Epidermal melanocyte (primary cell): ENCODE results near the gene GATAD2A.
"Not testable (repeated sequence)": the region's sequence is repeated elsewhere in the genome, so short reads cannot be mapped to it uniquely, and the experiment has no call there.

ENCODE experiments used
- DNase-seq: peaks from one replicate; pipeline ENCODE4 v3.0.0; 2011; ENCODE audit warnings: low spot score; ENCODE audit not compliant: insufficient read length

Gene GATAD2A

DNA sequence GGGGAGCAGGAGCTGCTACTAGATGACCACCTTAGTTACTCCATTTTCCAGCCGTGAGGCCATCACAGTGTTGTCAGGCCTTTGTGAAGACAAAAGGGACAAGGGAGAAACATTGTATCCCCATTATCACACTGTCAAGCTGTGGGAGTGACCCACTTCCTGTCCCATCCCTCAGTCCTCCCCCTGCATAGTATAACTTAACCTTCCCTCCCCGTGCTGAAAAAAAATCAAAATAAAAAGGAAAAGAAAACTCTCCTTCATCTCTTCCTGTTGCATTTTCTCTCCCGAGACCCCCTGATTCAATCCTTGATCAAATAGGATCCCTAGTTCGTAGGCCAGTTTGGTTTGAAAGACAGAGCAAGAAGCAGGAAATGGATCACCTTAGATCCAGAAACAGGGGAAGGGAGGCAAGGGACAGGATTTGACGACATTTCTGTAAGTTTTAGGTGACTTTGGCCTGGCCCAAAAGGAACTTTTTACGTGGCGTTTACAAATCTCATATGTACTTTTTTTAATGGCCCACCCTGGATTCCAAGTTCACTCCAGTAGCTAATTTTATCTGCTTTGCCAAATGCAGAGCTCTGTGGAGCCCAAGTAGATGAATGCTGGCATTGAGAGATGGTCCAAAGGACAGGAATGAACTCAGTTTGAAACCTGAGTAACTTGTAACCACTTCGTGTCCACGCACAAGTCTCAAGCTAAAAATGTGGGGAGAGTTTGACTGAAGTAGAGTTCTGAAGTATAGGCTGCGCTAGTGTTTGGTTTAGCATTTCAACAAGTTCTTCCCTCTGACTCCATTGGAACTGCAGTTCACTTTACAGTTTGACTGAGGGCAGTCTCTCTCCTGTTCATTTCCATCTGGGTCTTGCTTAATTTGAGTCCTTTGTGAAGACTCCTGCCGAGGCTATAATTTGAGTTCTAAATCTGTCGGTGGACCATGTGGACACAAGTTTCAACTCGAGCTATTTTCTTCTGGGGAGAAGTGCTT lies 16.6 kb upstream of the GATAD2A start:
- DNase-seq, result no peak

DNA sequence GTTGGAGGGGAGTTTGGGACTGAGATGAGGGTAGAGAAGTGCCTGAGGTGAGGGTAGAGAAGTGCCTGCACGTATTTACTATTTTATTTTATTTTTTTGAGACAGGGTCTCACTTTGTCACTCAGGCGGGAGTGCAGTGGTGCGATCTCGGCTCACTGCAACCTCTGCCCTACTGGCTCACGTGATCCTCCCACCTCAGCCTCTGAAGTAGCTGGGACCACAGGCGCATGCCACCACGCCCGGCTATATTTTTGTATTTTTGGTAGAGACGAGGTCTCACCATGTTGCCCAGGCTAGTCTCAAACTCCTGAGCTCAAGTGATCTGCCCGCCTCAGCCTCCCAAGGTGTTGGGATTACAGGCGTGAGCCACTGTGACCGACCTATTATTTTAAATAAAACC lies 15.8 kb upstream of the GATAD2A start:
- not testable (repeated sequence) for DNase-seq

DNA sequence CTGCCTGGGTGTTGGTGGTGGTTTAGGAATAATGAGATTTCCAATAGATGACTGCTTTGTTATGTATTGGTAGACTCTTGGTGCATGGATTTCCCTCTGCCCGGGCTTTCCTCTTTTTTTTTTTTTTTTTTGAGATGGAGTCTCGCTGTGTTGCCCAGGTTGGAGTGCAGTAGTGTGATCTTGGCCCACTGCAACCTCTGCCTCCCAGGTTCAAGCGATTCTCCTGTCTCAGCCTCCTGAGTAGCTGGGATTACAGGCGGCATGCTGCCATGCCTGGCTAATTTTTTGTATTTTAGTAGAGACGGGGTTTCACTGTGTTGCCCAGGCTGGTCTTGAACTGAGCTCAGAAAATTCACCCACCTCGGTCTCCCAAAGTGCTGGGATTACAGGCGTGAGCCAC lies 11.1 kb upstream of the GATAD2A start:
- DNase-seq, result not testable (repeated sequence)

DNA sequence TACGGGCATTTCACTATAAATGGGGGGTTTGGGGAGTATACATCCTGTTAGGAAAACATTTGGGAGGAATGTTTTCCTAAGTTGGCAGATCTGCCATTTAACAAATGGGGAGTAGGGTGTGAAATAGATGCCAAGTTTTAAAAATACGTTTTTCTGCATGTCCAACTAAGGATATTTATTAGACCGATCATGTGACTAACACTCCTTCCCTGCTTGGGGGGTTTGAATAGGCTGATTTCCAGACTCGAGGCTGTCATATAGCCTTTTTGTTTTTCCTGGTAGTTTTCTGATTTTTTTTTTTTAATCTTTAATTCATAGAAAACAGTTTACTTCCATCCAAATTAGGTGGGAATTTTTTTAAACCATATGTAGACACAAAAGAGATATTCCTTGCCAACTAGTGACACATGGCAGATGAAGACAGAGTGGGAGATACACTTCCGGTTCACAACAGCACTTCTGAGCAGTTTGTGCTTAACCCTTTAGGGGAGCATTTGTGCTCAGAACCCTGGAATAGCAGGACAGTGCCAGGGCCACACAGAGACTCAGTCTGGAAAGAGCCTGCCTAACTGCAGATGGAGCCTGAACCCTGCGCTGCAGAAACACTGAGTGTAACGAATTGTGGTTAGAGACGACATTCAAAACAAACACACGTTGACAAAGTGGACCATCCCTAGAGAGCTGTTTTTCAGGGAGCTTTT lies 5.6 kb upstream of the GATAD2A start:
- no peak for DNase-seq

DNA sequence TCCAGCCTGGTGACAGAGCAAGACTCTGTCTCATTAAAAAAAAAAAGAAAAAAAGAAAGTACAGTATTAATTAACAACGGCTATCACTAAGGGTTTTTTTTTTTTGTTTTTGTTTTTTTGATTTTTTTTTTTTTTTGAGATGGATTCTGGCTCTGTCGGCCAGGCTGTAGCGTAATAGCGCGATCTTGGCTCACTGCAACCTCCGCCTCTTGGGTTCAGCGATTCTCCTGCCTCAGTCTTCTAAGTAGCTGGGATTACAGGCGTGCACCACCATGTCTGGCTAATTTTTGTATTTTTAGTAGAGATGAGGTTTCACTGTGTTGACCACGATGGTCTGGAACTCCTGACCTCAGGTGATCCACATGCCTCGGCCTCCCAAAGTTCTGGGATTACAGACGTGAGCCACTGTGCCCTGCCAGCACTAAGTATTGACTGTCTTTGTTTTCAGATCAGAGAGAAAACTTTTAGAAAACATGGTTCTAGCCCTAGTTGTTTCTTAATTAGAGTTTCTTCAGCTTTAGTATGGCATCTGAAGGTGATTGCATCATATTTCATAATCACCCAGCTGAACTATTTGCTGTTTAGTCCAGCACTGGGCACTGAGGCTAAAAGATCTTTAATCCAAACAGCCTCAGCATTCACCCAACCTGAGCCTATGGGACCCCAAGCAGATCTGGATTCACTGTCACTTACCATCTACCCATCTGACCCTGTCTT lies 2.7 kb upstream of the GATAD2A start:
- DNase-seq, result no peak

DNA sequence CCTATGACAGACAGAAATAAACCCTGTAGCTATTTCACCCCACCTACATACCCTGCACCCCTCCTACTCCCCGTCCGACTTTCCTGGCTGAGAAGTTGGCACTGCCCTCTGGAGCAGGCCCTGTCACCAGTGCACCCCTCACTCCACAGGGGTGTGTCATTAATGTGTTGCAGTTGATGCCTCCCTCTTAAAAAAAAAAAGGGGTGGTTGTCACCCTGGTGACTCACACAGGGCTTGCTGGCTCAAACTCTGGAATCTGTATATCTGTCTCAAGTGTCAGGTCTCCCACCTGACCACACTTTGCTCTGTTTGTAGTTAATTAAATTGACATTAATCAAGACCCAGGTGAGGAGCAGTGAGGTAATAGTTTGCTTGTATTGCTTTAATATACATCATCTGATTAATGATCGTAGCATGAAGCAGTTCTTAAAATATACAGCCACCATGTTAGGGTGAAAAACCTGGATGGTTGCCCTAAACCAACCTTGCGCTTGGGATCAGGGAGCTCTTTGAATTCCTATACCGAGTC lies 2.0 kb upstream of the GATAD2A start:
- no peak for DNase-seq

DNA sequence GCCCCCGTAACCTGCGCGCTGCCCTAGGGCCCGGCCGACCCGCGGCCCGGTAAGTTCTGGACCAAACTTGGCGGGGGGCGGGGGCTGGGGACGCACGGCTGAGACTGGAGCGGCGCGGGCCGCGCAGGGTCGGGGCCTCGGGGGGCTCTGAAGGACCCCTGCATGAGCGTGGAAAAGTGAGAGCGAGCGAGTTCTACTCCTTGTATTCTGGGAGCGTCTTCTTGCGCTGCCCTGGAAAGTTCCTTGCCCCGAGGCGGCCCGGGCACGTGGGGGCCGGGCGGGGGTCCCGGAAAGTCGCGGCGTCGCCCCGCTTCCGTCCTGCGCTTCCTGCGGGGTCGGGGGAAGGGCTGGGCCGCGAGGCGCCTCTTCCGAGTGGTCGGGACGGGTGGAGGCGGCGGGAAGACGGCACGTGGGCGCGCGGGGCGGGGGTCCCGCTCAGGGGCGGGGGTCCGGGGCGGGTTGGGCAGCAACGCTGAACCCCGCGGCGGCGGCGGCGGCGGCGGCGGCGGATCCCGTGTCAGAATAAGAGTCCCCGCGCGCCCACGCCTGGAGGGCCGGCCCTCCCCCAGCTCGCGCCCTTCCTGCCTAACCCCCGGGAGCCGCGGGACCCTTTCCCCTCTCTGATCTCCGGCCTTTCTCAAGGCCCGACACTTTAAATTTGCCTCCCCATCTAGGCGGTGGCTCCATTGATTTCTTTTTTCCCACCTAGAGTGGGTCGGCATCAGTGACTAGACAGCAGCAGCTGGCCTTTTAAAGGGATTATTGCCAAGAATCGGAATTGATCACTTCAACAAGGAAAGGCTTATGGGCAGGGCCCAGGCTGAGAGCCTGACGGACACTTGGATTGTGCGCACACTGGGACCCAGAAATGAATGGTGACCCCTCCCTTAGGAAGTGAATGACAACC lies 749 bp downstream of the GATAD2A start:
- DNase-seq, result no peak

DNA sequence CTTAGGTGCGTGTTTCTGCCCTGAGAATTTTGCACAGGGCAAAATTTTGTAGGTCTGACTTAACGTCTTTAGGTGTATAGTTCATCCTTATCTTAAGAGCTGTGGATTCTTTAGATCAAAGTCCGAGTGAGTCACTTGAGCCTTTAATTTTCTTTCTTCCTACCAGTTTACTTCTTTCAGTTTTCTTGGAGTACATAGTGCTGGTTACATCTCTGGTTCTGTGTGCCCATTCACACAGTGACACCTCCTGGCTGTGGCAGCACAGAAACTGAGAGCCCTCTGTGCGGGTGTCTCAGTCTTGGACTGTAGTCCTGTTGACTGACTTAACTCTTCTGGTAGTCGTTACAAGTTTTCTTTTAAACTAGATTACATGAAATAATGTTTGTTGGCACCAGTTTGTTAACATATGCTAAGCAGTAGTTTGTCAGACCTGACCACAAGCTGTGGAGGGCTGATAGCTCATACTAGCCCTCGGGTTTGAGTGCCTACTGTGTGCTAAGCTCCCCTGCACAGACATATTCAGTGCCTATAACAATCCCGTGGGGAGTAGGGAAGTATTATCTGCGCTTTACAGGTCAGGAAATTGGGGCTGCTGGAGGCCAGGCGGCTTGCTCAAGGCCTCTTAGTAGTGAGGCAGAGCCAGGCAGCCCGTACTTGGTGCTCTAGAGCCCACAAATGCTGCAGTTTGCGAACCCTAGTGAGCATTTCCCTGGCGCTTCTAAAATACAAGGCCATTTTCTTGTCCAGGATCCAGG lies 1.6 kb downstream of the GATAD2A start:
- DNase-seq, result no peak

DNA sequence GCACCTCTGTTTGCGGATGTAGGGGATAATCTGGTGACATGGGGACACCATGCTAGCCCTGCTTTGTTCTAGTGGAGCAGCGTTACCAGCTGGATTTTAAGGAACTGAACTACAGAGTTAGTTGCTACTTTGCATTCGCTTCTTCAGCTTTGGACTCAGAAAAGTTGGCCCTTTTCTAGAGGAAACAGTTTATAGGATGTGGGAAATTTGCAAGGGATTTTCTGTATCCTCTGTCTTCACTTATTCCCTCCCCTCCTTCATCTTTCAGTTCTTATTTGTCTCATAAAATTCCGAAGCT lies 2.1 kb downstream of the GATAD2A start:
- no peak for DNase-seq

DNA sequence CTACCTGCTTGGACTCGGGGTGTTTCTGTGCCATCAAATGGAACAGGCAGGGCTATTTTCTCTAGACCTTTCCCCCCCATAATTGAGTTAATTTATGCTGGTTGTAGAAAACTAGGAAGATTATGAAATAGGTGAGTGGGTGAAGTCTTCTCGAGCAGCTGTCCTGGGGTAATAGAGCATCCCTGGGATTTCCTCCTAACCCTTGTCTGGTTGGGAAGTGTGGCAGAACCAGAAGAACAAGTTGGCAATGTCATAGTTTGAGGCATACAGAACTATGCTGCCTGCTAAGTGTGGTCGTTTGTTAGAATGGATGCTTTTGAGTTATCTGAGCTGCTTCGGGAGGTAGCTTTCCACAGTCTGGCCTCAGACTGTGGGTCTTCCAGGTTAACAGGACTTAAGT lies 3.7 kb downstream of the GATAD2A start:
- no peak for DNase-seq

DNA sequence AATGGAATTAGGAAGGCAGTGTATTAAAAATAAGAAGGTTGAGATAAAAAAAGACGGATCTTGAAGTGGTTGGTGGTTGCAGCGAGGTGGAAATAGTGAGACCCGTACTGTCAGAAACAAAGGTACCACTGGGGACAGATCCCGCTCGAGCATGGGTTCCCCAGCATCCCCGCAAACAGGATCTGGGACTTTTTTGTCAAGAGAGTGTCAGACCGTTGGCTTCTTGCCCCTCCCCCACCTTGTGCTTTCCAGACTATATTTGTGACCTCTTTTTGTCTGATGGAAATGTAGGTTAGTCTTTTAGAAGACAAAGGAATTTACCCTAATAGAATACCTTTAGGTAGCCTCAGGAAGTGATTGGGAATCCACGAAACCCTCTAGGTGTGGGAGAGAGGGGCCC lies 4.2 kb downstream of the GATAD2A start:
- no peak for DNase-seq

DNA sequence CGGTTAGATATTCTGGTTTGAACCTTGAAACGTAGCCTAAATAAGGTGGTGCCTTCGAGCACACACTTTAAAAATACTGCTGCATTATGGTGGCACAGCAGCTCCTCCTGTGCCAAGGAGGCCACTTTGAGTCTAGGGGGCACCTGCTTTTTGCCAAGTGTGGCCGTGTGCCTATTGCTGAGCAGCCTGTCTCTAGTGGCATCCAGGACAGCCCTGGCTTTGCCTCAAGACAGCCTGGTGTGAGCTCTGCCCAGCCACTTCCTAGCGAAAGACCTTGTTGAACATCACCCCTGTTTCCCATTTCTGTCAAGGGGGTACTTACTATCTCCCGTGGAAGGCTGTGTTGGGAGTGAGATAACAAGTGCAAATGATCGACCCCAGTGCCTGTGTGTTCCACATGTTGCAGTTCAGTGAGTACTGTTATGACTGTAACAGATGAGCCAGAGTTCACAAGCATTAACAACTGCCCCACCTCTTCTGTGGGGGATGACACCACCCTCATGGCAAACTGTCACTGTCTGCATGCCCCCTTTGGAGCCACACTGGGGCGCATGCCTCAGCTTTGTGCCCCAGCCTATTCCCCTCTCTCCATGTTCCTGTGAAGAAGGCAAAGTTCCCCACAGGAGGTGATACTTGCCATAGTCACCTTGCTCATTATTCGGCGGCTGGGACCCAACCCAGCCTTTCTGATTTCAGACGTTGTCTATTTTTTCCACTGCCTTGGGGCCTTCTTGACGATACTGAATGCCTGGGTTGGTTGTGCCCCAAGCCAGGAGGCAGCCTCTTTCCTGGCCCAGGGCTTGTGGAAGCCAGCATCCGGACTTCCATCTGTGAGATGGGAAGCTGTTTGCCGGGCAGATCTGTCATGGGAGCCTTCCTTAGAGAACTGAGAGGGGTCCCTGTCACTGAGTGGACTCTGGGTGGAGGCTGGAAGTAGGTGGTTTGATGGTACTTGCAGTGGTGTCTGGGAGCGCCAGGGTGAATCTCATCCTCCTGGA lies 5.4 kb downstream of the GATAD2A start:
- no peak for DNase-seq

DNA sequence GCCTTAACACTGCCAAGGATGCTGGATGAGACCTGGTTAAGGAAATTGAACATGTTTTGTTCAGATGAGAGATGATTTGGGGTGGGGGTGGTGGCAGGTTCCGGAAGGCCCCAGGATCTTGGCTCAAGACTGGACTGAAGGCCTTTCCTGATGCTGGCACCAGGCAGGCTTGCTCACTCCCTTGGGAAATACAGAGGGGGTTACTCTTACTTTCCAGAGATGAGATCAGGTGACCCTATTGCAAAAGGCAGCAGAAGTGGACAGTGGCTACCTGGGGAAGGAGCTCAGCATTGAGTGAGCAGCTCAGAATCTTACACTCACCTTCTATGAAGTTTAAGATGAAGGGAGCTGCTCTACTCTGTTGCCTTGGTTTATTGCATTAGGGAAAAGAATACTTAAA lies 10.8 kb downstream of the GATAD2A start:
- DNase-seq, result no peak

DNA sequence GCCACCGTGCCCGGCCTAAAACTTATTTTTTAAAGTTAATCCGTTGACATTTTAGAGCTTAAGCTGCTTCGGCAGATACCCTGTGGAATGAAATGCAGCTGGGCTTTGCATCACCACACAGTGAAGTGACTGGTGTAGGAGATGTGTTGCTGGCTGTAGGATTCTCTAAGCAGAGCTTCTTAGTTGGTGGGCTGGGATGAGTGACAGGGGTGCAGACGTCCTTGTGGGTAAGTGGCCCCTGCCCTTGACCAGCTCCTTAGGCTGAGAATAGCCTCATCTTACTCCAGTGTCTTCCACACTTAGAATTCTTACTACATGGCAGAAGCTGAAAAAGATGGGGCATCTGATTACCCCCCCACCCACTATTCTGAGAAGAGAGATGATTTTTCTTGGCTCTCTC lies 11.6 kb downstream of the GATAD2A start:
- no peak for DNase-seq

DNA sequence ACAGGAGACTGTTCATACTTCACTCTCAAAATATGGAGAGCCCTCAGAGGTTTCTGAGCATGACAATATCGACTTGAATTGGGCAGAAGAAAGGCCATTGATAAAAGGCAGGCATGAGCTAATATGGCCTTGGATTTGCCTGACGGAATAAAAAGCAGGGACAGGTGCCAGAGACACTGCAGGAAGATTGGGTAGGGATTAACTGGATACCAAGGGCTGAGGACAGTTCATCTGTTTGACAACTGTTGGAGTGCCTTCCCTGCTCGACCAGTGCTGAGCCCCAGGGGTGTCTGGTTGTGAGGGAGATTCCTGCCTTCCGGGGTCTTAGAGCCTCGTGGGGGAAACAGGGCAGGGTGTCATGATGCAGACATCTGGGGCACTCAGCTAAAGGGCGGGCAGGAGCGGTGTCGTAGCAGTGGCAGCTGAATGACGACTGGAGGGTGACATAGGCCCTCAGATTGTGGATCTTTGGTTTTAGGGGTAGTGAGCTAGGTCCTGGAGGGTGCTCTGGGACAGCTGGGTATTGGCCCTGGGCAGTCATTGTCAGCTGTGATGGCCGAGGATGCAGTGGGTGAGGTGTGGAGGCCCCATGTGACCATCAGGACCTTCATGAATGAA lies 12.3 kb downstream of the GATAD2A start:
- DNase-seq, result no peak

DNA sequence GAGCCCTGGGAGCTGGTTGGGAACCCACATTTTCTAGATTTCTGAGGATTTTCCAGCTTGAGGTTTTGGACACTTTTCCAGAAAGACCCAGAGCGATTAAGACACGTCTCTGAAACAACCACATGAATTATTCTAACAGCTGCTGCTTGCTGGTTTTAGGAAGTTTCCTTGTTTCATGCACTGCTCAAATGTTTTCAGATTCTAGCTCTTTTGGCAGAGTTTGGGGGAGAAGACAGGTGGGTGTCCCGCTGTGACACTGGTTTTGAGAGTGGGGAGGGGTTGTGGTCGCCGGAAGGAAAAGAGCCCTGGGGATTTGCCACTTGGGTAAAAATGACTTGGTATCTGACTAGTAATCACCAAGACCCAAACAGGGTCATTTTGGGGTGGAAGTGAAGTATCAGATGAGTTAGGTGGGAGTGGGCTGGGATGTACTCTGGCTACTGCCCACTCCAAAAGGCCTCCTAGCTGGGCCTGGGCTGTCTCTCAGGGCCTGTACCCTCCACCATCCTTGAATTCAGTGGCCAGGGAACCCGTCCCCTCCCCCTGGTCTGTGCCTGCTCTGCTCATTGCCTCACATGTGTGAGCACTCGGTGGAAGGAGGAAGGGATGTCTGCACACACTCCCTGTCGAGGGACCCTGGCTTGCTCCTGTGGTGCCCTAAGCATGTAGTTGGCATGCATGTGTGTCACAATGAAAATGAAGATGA lies 13.2 kb downstream of the GATAD2A start:
- DNase-seq, result no peak

DNA sequence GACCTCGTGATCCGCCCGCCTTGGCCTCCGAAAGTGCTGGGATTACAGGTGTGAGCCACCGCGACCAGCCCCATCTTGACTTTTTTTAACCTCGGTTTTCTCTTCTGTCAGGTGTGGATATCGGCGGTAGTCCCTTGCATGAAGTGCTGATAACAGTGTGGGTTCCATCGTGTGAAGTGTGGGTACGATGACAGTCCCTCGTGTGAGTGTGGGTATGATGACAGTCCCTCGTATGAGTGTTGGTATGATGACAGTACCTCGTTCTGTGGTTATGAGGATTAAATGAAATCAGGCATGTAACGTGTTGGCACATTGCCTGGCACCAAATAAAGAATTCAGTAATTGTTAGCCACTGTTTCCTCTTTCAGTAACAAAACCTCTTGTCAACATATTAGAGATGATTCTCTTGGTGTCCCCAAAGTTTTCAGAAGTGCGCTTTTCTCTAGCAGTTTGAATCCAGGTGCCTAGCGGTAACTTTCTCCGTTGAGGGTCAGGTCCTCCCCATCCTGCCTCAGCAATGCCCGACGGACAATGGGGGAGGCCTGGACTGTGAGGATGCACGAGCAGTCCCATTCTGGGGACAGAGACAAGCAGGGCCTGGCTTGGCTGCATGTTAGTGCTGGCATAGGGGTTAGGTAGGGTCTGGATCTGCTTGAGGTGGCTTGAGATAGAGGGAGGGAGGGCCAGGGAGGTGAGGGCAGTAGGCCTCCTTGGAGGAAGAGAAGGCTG lies 15.3 kb downstream of the GATAD2A start:
- no peak for DNase-seq
